ENCODE data around the gene MED13L. TPM values are rescaled to one million over a fixed set of nuclear protein-coding genes. Genes with fewer than 3 reads are reported as not detected.

Gene MED13L
- total RNA-seq, 3 donors from 2014 or later: 248 to 387 (median 279) TPM

GRCh38 chr12:115910057-115910456, 367.4 kb downstream of the MED13L start:
- DNase-seq (ENCODE audit: low spot score in 2 of 2): no peak
- Histone ChIP-seq H3K4me3 (no peak overlapping the region), H3K27me3 (no peaks in the 10 kb centered on the region), H3K4me1 (no peaks in the 10 kb centered on the region), H3K36me3 (no peaks in the 10 kb centered on the region), H3K9me3 (no peaks in the 10 kb centered on the region), H3K27ac (no peak overlapping the region)
- intact Hi-C loops (cut with DNase I; ENCODE audit: low total_unique reads): loop anchor here (10.0 kb wide), 1 partner anchor 1245 kb away; no protein-coding TSS in a partner anchor
- TF ChIP-seq, protein P1, sequence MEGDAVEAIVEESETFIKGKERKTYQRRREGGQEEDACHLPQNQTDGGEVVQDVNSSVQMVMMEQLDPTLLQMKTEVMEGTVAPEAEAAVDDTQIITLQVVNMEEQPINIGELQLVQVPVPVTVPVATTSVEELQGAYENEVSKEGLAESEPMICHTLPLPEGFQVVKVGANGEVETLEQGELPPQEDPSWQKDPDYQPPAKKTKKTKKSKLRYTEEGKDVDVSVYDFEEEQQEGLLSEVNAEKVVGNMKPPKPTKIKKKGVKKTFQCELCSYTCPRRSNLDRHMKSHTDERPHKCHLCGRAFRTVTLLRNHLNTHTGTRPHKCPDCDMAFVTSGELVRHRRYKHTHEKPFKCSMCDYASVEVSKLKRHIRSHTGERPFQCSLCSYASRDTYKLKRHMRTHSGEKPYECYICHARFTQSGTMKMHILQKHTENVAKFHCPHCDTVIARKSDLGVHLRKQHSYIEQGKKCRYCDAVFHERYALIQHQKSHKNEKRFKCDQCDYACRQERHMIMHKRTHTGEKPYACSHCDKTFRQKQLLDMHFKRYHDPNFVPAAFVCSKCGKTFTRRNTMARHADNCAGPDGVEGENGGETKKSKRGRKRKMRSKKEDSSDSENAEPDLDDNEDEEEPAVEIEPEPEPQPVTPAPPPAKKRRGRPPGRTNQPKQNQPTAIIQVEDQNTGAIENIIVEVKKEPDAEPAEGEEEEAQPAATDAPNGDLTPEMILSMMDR (IDR thresholded peaks at IDR 0.05): no peak
- no peak for TF ChIP-seq POLR2A (IDR thresholded peaks at IDR 0.05)
- TF ChIP-seq POLR2AphosphoS5 (IDR thresholded peaks at IDR 0.05): no peak

Data from breast epithelium (tissue), 4 donors.